Panc1 (cell line): ENCODE results near the gene CCNA2. TPM values are rescaled to one million over a fixed set of nuclear protein-coding genes. Genes with fewer than 3 reads are reported as not detected.

ENCODE experiments used
- ATAC-seq: fragments of 200-7000 bp; cut with Tn5 transposase; 2 replicates; pipeline ENCODE4 v1.9.1; 2020; ENCODE audit warnings: mild to moderate bottlenecking, moderate library complexity
- BruUV-seq: library from RNA; stranded (reverse); fragments of 400-500 nt; replicated peaks from 2 replicates; lab custom pipeline; 2021; lab: Mats Ljungman, UMichigan
- CTCF ChIA-PET: fragments of 300-600 bp; sonication (Branson Sonifier 250); formaldehyde crosslinking; loops from one replicate; lab custom pipeline; 2022; ENCODE audit warnings: antibody characterized with exemption; lab: Charles Lee
- POLR2A ChIA-PET: fragments of 300-600 bp; sonication (Branson Sonifier 250); formaldehyde crosslinking; loops from one replicate; lab custom pipeline; 2022; ENCODE audit warnings: antibody characterized with exemption; lab: Charles Lee
- DNase-seq: peaks from one replicate; pipeline ENCODE4 v3.0.0-alpha.2; 2010; ENCODE audit warnings: low read depth, low spot score
- H3K27ac ChIP-seq: 2 replicates; pipeline ENCODE4 v1.5.1; 2011; ENCODE audit warnings: mild to moderate bottlenecking, low read length, inconsistent platforms
- H3K27me3 ChIP-seq: fragments of 200-500 bp; sonication (Bioruptor generic); 2 replicates; pipeline ENCODE4 v1.6.0; 2014; ENCODE audit warnings: low read length, inconsistent platforms; ENCODE audit not compliant: control insufficient read depth, insufficient read depth
- H3K36me3 ChIP-seq: fragments of 200-500 bp; sonication (Bioruptor generic); 2 replicates; pipeline ENCODE4 v1.5.1; 2014; ENCODE audit warnings: inconsistent platforms, mild to moderate bottlenecking, low read length, moderate library complexity; ENCODE audit not compliant: control insufficient read depth, insufficient read depth
- H3K4me1 ChIP-seq: 2 replicates; pipeline ENCODE4 v1.5.1; 2011; ENCODE audit warnings: inconsistent platforms, mild to moderate bottlenecking, low read length, moderate library complexity; ENCODE audit not compliant: control insufficient read depth, insufficient read depth
- H3K4me3 ChIP-seq, 2 experiments: 2 replicates each; pipeline ENCODE4 v1.5.1; 2011 to 2012; ENCODE audit warnings: low read depth in 2 of 2, low read length in 2 of 2, mild to moderate bottlenecking in 2 of 2, inconsistent platforms in 1 of 2, moderate library complexity in 1 of 2
- H3K9me3 ChIP-seq: fragments of 200-500 bp; sonication (Bioruptor generic); 2 replicates; pipeline ENCODE4 v1.5.1; 2014; ENCODE audit warnings: low read depth, mild to moderate bottlenecking, inconsistent platforms, low read length, moderate library complexity; ENCODE audit not compliant: control insufficient read depth, insufficient read depth
- POLR2AphosphoS5 ChIP-seq: IDR thresholded peaks from 2 replicates; pipeline ENCODE4 v1.6.1; 2012; ENCODE audit warnings: mild to moderate bottlenecking, low read depth, low read length, moderate library complexity
- REST ChIP-seq, 2 experiments: IDR thresholded peaks; 2 replicates each; pipeline ENCODE4 v1.6.1; 2011 to 2012; ENCODE audit warnings: low read depth in 2 of 2, control low read depth in 1 of 2, low read length in 1 of 2, mild to moderate bottlenecking in 1 of 2, moderate library complexity in 1 of 2; ENCODE audit not compliant: insufficient read depth in 1 of 2
- SIN3A ChIP-seq: IDR thresholded peaks from 2 replicates; pipeline ENCODE4 v1.6.1; 2012; ENCODE audit warnings: low read depth, mild to moderate bottlenecking, low read length, moderate library complexity, borderline replicate concordance; ENCODE audit not compliant: insufficient read depth
- TCF7L2 ChIP-seq: IDR thresholded peaks from 2 replicates; pipeline ENCODE4 v1.6.1; 2011; ENCODE audit warnings: mild to moderate bottlenecking, low read depth, low read length, inconsistent platforms
- in situ Hi-C: cut with HindIII; loops from 2 replicates; pipeline ENCODE4 v1.10.0; 2016; ENCODE audit warnings: low sequenced_read_pairs, low pct_unique_long_range_greater_than_20kb
- intact Hi-C: fragments of 100-400 bp; cut with micrococcal nuclease; formaldehyde crosslinking; loops from one replicate; pipeline ENCODE4 v1.10.0; 2022; ENCODE audit not compliant: unreplicated experiment
- total RNA-seq: library from RNA; stranded (reverse); gene quantifications from one replicate; pipeline ENCODE4 v1.2.1, GENCODE V29; 2021; ENCODE audit not compliant: unreplicated experiment
- TF ChIP-seq, protein P1 (sequence below): fragments of 450-650 bp; IDR thresholded peaks from 2 replicates; pipeline ENCODE4 v1.5.1; 2017; ENCODE audit warnings: mild to moderate bottlenecking

Gene CCNA2
- total RNA-seq, 1 experiment from 2014 or later = 31.8 TPM

GRCh38 chr4:121799867-121800501 lies 23.7 kb downstream of the CCNA2 start:
- peaks cover 12% of the 10 kb centered on the region for H3K36me3 ChIP-seq
- ChIA-PET POLR2A (no interaction called here), CTCF (interaction anchor here (0.6 kb wide), 1 partner anchor 143 kb away, joined by 6 read pairs; no protein-coding TSS in a partner anchor)
- peak overlapping the region; percentile 98 for H3K27ac ChIP-seq
- TF ChIP-seq SIN3A (no peak), TCF7L2 (no peak), POLR2AphosphoS5 (no peak), REST (IDR thresholded peaks at IDR 0.05; ENCODE audit: insufficient read depth in 1 of 2, low read depth in 2 of 2, low read length in 1 of 2) (no peak)
- TF ChIP-seq, protein P1, sequence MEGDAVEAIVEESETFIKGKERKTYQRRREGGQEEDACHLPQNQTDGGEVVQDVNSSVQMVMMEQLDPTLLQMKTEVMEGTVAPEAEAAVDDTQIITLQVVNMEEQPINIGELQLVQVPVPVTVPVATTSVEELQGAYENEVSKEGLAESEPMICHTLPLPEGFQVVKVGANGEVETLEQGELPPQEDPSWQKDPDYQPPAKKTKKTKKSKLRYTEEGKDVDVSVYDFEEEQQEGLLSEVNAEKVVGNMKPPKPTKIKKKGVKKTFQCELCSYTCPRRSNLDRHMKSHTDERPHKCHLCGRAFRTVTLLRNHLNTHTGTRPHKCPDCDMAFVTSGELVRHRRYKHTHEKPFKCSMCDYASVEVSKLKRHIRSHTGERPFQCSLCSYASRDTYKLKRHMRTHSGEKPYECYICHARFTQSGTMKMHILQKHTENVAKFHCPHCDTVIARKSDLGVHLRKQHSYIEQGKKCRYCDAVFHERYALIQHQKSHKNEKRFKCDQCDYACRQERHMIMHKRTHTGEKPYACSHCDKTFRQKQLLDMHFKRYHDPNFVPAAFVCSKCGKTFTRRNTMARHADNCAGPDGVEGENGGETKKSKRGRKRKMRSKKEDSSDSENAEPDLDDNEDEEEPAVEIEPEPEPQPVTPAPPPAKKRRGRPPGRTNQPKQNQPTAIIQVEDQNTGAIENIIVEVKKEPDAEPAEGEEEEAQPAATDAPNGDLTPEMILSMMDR = no peak
- no peaks in the 10 kb centered on the region for H3K9me3 ChIP-seq
- intact Hi-C loops (no loop called here), in situ Hi-C loops (no loop called here)
- H3K27me3 ChIP-seq = no peaks in the 10 kb centered on the region
- no TSS peak for BruUV-seq
- DNase-seq (no peak), ATAC-seq (no peak)
- H3K4me3 ChIP-seq = peak overlapping the region in 1 of 2 experiments; percentile 71; a peak in 1 of 4 replicates
- no peaks in the 10 kb centered on the region; the same call in 1 of the 2 replicates for H3K4me1 ChIP-seq

GRCh38 chr4:121799208-121799823 lies 24.4 kb downstream of the CCNA2 start:
- Histone ChIP-seq H3K9me3 (no peaks in the 10 kb centered on the region), H3K27ac (no peak overlapping the region; the same call in 1 of the 2 replicates), H3K4me1 (no peaks in the 10 kb centered on the region; the same call in 1 of the 2 replicates), H3K27me3 (no peaks in the 10 kb centered on the region), H3K4me3 (no peak overlapping the region), H3K36me3 (peaks cover 7% of the 10 kb centered on the region)
- in situ Hi-C loops = no loop called here
- ATAC-seq (no peak), DNase-seq (no peak)
- TF ChIP-seq, protein P1 = no peak
- no peak for TF ChIP-seq REST (IDR thresholded peaks at IDR 0.05; ENCODE audit: insufficient read depth in 1 of 2, low read depth in 2 of 2, low read length in 1 of 2)
- TF ChIP-seq SIN3A = no peak
- no peak for TF ChIP-seq TCF7L2
- TF ChIP-seq POLR2AphosphoS5 = no peak
- CTCF ChIA-PET = no interaction called here
- POLR2A ChIA-PET = no interaction called here
- intact Hi-C loops = no loop called here
- no TSS peak for BruUV-seq
